HEK293 (cell line): Measurements from ENCODE around the gene SLC49A3.

Source experiments
- CTCF ChIA-PET: fragments of 350-600 bp; formaldehyde crosslinking; extraction: SDS; loops from one replicate; lab custom pipeline; 2021; ENCODE audit warnings: antibody characterized with exemption; lab: Yijun Ruan, JAX
- POLR2A ChIA-PET: fragments of 300-600 bp; formaldehyde crosslinking; extraction: SDS; loops from one replicate; lab custom pipeline; 2020; ENCODE audit warnings: antibody characterized with exemption, inconsistent platforms; lab: Yijun Ruan, JAX
- H3K27ac ChIP-seq: fragments of 200-500 bp; sonication (Bioruptor generic); 2 replicates; pipeline ENCODE4 v1.5.1; 2014; ENCODE audit warnings: low read depth, low read length, control low read depth, inconsistent platforms; ENCODE audit errors: extremely low read depth
- H3K36me3 ChIP-seq, 2 experiments: fragments of 200-500 bp in 1 of 2; sonication (Bioruptor generic) in 1 of 2; 1 replicate in 1 of 2; 2 replicates in 1 of 2; pipeline ENCODE4 v1.5.1; 2014 to 2017; ENCODE audit warnings: inconsistent platforms in 2 of 2, low read length in 2 of 2; ENCODE audit not compliant: control insufficient read depth in 2 of 2, insufficient read depth in 1 of 2
- H3K4me1 ChIP-seq: fragments of 200-500 bp; sonication (Bioruptor generic); 2 replicates; pipeline ENCODE4 v1.5.1; 2014; ENCODE audit warnings: mild to moderate bottlenecking, low read length, inconsistent platforms; ENCODE audit not compliant: control insufficient read depth, insufficient read depth
- H3K4me3 ChIP-seq: 2 replicates; pipeline ENCODE4 v1.5.1; 2011; ENCODE audit warnings: low read depth, mild to moderate bottlenecking, control low read depth, low read length, moderate library complexity
- H3K9me3 ChIP-seq: fragments of 200-500 bp; sonication (Bioruptor generic); 2 replicates; pipeline ENCODE4 v1.5.1; 2014; ENCODE audit warnings: low read depth, low read length, inconsistent platforms; ENCODE audit not compliant: control insufficient read depth, insufficient read depth
- BCL11B ChIP-seq: fragments of 450-650 bp; formaldehyde crosslinking; IDR thresholded peaks from 2 replicates; pipeline ENCODE4 v1.5.1; 2016; ENCODE audit warnings: low read depth, missing biosample characterization, missing genetic modification characterization
- HOXC10 ChIP-seq: sonication (generic); formaldehyde crosslinking; IDR thresholded peaks from 2 replicates; pipeline ENCODE4 v1.8.1; 2023; ENCODE audit warnings: mild to moderate bottlenecking, missing genetic modification reagents
- KLF1 ChIP-seq: fragments of 450-650 bp; formaldehyde crosslinking; IDR thresholded peaks from 2 replicates; pipeline ENCODE4 v1.5.1; 2016; ENCODE audit warnings: missing biosample characterization, missing genetic modification characterization
- OVOL3 ChIP-seq: fragments of 450-650 bp; formaldehyde crosslinking; IDR thresholded peaks from 2 replicates; pipeline ENCODE4 v1.5.1; 2016; ENCODE audit warnings: missing biosample characterization, missing genetic modification characterization
- SCRT1 ChIP-seq: fragments of 450-650 bp; formaldehyde crosslinking; IDR thresholded peaks from 2 replicates; pipeline ENCODE4 v1.5.1; 2016; ENCODE audit warnings: missing biosample characterization, missing genetic modification characterization, borderline replicate concordance
- SETDB1 ChIP-seq: IDR thresholded peaks from one replicate; pipeline ENCODE4 v1.6.1; 2017; ENCODE audit warnings: mild to moderate bottlenecking, low read length, moderate library complexity, mixed read lengths; ENCODE audit not compliant: insufficient read length
- SP7 ChIP-seq: fragments of 450-650 bp; formaldehyde crosslinking; IDR thresholded peaks from 2 replicates; pipeline ENCODE4 v1.5.1; 2016; ENCODE audit warnings: missing biosample characterization, missing genetic modification characterization
- ZEB2 ChIP-seq: fragments of 450-650 bp; formaldehyde crosslinking; IDR thresholded peaks from 2 replicates; pipeline ENCODE4 v1.5.1; 2016; ENCODE audit warnings: missing biosample characterization, missing genetic modification characterization
- ZFHX2 ChIP-seq: fragments of 450-650 bp; formaldehyde crosslinking; conservative IDR thresholded peaks from 2 replicates; pipeline ENCODE4 v1.5.1; 2016; ENCODE audit warnings: missing biosample characterization, missing genetic modification characterization
- ZFP69B ChIP-seq: fragments of 450-650 bp; formaldehyde crosslinking; IDR thresholded peaks from 2 replicates; pipeline ENCODE4 v1.5.1; 2016; ENCODE audit warnings: missing biosample characterization, missing genetic modification characterization
- ZNF10 ChIP-seq: fragments of 450-650 bp; formaldehyde crosslinking; IDR thresholded peaks from 2 replicates; pipeline ENCODE4 v1.5.1; 2017; ENCODE audit warnings: missing biosample characterization, missing genetic modification characterization
- ZNF157 ChIP-seq: fragments of 450-650 bp; formaldehyde crosslinking; IDR thresholded peaks from 2 replicates; pipeline ENCODE4 v1.5.1; 2016; ENCODE audit warnings: missing biosample characterization, missing genetic modification characterization
- ZNF174 ChIP-seq: fragments of 450-650 bp; formaldehyde crosslinking; IDR thresholded peaks from 2 replicates; pipeline ENCODE4 v1.5.0; 2017; ENCODE audit warnings: missing biosample characterization, mild to moderate bottlenecking, missing genetic modification characterization
- ZNF2 ChIP-seq: fragments of 450-650 bp; formaldehyde crosslinking; IDR thresholded peaks from 2 replicates; pipeline ENCODE4 v1.5.1; 2016; ENCODE audit warnings: missing biosample characterization, missing genetic modification characterization
- ZNF280C ChIP-seq: fragments of 450-650 bp; formaldehyde crosslinking; IDR thresholded peaks from 2 replicates; pipeline ENCODE4 v1.5.1; 2016; ENCODE audit warnings: missing biosample characterization, missing genetic modification characterization
- ZNF341 ChIP-seq: fragments of 450-650 bp; formaldehyde crosslinking; IDR thresholded peaks from 2 replicates; pipeline ENCODE4; 2016; ENCODE audit warnings: low read depth, missing biosample characterization, missing genetic modification characterization
- TF ChIP-seq, protein P1 (sequence below): fragments of 450-650 bp; formaldehyde crosslinking; IDR thresholded peaks from 2 replicates; pipeline ENCODE4 v1.5.1; 2017; ENCODE audit warnings: missing biosample characterization, missing genetic modification characterization

Gene SLC49A3

GRCh38 chr4:651884-652642 is 36.9 kb downstream of the SLC49A3 start:
- no peaks in the 10 kb centered on the region for H3K36me3 ChIP-seq
- ChIA-PET POLR2A (no interaction called here), CTCF (no interaction called here)

GRCh38 chr4:650951-651883 is 37.7 kb downstream of the SLC49A3 start:
- ChIA-PET CTCF (no interaction called here), POLR2A (no interaction called here)
- H3K4me1 ChIP-seq, result no peaks in the 10 kb centered on the region
- no peak overlapping the region for H3K27ac ChIP-seq
- TF ChIP-seq ZNF10 (tag by site-specific recombination) (peak; percentile 96), ZFP69B (tag by site-specific recombination) (no peak), BCL11B (tag by site-specific recombination) (no peak), ZNF2 (tag by site-specific recombination) (no peak), OVOL3 (no peak)
- no peaks in the 10 kb centered on the region for H3K36me3 ChIP-seq
- H3K9me3 ChIP-seq, result no peaks in the 10 kb centered on the region
- no peak overlapping the region for H3K4me3 ChIP-seq

More at GRCh38 chr4:651884-652642, 36.9 kb downstream of the SLC49A3 start:
- no peak overlapping the region for H3K4me3 ChIP-seq
- H3K27ac ChIP-seq, result no peak overlapping the region
- TF ChIP-seq ZNF280C (tag by site-specific recombination), result no peak
- 0 out of 2 replicates have a peak, but pooled peaks have one; percentile 13 for TF ChIP-seq ZNF341
- TF ChIP-seq, protein P1, sequence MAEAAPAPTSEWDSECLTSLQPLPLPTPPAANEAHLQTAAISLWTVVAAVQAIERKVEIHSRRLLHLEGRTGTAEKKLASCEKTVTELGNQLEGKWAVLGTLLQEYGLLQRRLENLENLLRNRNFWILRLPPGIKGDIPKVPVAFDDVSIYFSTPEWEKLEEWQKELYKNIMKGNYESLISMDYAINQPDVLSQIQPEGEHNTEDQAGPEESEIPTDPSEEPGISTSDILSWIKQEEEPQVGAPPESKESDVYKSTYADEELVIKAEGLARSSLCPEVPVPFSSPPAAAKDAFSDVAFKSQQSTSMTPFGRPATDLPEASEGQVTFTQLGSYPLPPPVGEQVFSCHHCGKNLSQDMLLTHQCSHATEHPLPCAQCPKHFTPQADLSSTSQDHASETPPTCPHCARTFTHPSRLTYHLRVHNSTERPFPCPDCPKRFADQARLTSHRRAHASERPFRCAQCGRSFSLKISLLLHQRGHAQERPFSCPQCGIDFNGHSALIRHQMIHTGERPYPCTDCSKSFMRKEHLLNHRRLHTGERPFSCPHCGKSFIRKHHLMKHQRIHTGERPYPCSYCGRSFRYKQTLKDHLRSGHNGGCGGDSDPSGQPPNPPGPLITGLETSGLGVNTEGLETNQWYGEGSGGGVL, result no peak
- H3K9me3 ChIP-seq, result no peaks in the 10 kb centered on the region
- H3K4me1 ChIP-seq, result no peaks in the 10 kb centered on the region

DNA sequence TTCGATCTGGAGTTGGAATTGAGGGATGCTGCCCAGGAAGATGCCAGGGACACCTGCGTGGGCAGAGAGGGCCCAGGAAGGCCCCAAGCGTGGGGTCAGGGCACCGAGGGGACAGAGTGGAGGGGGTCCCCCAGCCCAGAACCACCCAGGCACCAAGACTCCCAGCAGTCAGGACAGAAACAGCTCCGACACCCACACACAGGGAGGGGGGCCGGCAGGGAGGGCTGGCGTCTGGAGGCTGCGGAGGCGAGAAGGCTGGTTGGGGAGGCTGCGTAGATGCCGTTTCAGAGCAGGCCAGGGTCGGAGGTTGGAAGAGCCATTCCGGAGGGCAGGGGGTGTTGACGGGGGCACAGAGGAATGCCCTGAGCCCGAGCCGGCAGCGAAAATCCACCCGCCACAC is 38.5 kb downstream of the SLC49A3 start:
- H3K4me3 ChIP-seq, result no peak overlapping the region
- no peaks in the 10 kb centered on the region for H3K9me3 ChIP-seq
- ChIA-PET POLR2A (no interaction called here), CTCF (no interaction called here)
- no peak overlapping the region for H3K27ac ChIP-seq
- H3K4me1 ChIP-seq, result no peaks in the 10 kb centered on the region
- H3K36me3 ChIP-seq, result no peaks in the 10 kb centered on the region
- TF ChIP-seq ZFHX2 (tag by site-specific recombination) (0 out of 2 replicates have a peak, but pooled peaks have one; percentile 9), KLF1 (no peak)

DNA sequence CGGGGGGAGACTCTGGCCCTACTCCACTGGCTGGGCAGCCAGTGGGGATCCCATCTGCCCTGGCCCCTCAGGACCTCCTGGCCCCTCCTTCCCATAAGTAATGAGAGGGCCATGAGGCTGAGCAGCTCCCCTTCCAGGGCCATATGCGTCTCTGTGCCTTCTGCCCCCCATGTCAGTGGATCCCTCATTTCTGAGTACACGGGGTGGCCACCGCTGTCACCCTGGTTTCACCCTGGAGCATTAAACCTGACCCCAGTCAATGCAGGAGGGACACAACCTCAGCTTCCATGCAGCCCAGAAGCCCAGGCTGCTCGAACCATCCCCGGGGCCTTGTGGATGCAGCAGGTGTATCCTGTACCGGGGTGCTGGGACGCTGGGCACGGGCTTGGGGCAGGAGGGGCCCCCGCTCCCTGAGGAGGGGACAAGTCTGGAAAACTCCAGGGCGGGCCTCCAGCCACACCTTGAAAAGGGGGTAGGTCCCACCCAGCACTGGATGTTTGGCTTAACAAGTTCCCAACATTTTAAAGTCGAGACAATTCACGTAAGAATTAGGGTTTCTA is 39.1 kb downstream of the SLC49A3 start:
- ChIA-PET POLR2A (no interaction called here), CTCF (no interaction called here)
- no peak overlapping the region for H3K4me3 ChIP-seq
- TF ChIP-seq ZNF157 (tag by site-specific recombination) (no peak), SETDB1 (no peak), ZNF174 (tag by site-specific recombination) (no peak), ZEB2 (no peak), HOXC10 (CRISPR knock-in tag) (no peak), OVOL3 (no peak), SCRT1 (tag by site-specific recombination) (no peak), SP7 (no peak)
- no peaks in the 10 kb centered on the region for H3K36me3 ChIP-seq
- no peaks in the 10 kb centered on the region for H3K4me1 ChIP-seq
- H3K27ac ChIP-seq, result no peak overlapping the region
- no peaks in the 10 kb centered on the region for H3K9me3 ChIP-seq
